ENCODE results near the gene CNGB1.

CNGB1 gene

GRCh38 chr16:57956924-57957672 lies 13.8 kb downstream of the CNGB1 start:
- POLR2A ChIA-PET, result no interaction called here
- DNase-seq (ENCODE audit: low read depth, low spot score), result no peak
- H3K4me3 ChIP-seq (ENCODE audit: low read depth, low read length), result no peak overlapping the region
- no peak for TF ChIP-seq CTCF (IDR thresholded peaks at IDR 0.05; ENCODE audit: insufficient read depth, low read length, missing control alignments)
- CTCF ChIA-PET, result interaction anchor here (1.1 kb wide), 1 partner anchor 35 kb away, joined by 3 read pairs; no protein-coding TSS in a partner anchor

GRCh38 chr16:57956270-57956808 lies 14.6 kb downstream of the CNGB1 start:
- no peak for TF ChIP-seq CTCF (IDR thresholded peaks at IDR 0.05; ENCODE audit: insufficient read depth, low read length, missing control alignments)
- ChIA-PET POLR2A (no interaction called here), CTCF (interaction anchor here (1.1 kb wide), 2 partner anchors 12 to 36 kb away, joined by 3 read pairs; no protein-coding TSS in a partner anchor)
- no peak for DNase-seq (ENCODE audit: low read depth, low spot score)
- no peak overlapping the region for H3K4me3 ChIP-seq (ENCODE audit: low read depth, low read length)

GRCh38 chr16:57955572-57956188 lies 15.2 kb downstream of the CNGB1 start:
- H3K4me3 ChIP-seq (ENCODE audit: low read depth, low read length), result no peak overlapping the region
- TF ChIP-seq CTCF (IDR thresholded peaks at IDR 0.05; ENCODE audit: insufficient read depth, low read length, missing control alignments), result no peak
- CTCF ChIA-PET, result interaction anchor here (1.1 kb wide), 2 partner anchors 12 to 37 kb away, joined by 3 read pairs; no protein-coding TSS in a partner anchor
- DNase-seq (ENCODE audit: low read depth, low spot score), result no peak
- POLR2A ChIA-PET, result no interaction called here

GRCh38 chr16:57953857-57954256 lies 17.1 kb downstream of the CNGB1 start:
- DNase-seq (ENCODE audit: low read depth, low spot score), result no peak
- POLR2A ChIA-PET, result no interaction called here
- CTCF ChIA-PET, result interaction anchor here (0.8 to 1.0 kb wide), 2 partner anchors 9 to 47 kb away, joined by 3 read pairs; no protein-coding TSS in a partner anchor
- H3K4me3 ChIP-seq (ENCODE audit: low read depth, low read length), result no peak overlapping the region
- TF ChIP-seq CTCF (IDR thresholded peaks at IDR 0.05; ENCODE audit: insufficient read depth, low read length, missing control alignments), result no peak

GRCh38 chr16:57952909-57953308 lies 18.0 kb downstream of the CNGB1 start:
- CTCF ChIA-PET, result interaction anchor here (0.9 kb wide), 1 partner anchor 54 kb away, joined by 3 read pairs; no protein-coding TSS in a partner anchor
- no peak for TF ChIP-seq CTCF (IDR thresholded peaks at IDR 0.05; ENCODE audit: insufficient read depth, low read length, missing control alignments)
- H3K4me3 ChIP-seq (ENCODE audit: low read depth, low read length), result no peak overlapping the region
- POLR2A ChIA-PET, result no interaction called here
- no peak for DNase-seq (ENCODE audit: low read depth, low spot score)

Data from AG04449 (cell line).